ENCODE data around the gene MTF2.
"Not testable (repeated sequence)": the region's sequence is repeated elsewhere in the genome, so short reads cannot be mapped to it uniquely, and the experiment has no call there.

The MTF2 gene

GRCh38 chr1:93136445-93136844 lies 57.4 kb downstream of the MTF2 start:
- no peak for FAIRE-seq
- no peak for DNase-seq (ENCODE audit: extremely low spot score, insufficient read length, low read depth)

- no peak for DNase-seq (ENCODE audit: extremely low spot score, insufficient read length, low read depth)
- FAIRE-seq = no peak
These were observed 58.7 kb downstream of the MTF2 start for GRCh38 chr1:93137604-93138292.

GRCh38 chr1:93140106-93140505 lies 61.0 kb downstream of the MTF2 start:
- DNase-seq (ENCODE audit: extremely low spot score, insufficient read length, low read depth) (no peak), FAIRE-seq (no peak)

DNA sequence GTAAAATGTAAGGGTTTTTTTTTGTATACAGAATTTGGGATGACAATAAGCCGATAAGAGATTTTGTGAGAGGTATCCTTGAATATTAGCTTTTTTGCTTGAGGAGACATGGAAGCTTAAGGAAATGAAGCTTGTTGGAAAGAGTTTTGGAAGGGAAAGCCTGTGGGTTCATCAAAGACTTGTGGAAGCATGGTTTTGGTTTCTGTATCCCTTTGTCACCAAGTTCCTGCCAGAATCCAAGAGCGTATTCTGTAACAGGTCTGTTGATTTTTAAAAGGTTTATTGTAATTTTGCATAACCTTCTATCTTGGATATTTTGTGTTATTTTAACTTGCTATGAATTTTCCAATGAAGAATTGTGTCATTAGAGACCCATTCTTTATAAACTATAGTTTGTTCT lies 63.1 kb downstream of the MTF2 start:
- DNase-seq (ENCODE audit: extremely low spot score, insufficient read length, low read depth) (no peak), FAIRE-seq (no peak)

- no peak for DNase-seq (ENCODE audit: extremely low spot score, insufficient read length, low read depth)
- FAIRE-seq = no peak
These were observed 64.1 kb downstream of the MTF2 start for GRCh38 chr1:93143136-93143535.

DNA sequence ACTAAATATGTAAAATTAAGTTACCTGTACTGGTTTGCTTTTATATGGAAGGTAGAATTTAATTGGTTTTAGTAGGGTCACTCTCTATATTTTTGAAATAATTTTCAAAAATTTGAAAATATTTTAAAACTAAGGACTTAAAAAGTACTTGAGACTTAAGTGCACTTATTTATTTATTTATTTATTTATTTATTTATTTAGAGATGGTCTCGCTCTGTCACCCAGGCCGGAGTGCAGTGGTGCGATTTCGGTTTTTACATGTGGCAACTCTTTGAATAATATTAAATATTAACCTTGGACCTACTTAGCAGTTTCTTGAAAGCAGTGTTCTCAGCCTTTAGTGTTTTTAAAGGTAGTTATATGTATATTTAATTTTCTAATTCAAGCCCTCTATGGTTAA lies 64.7 kb downstream of the MTF2 start:
- no peak for FAIRE-seq
- DNase-seq (ENCODE audit: extremely low spot score, insufficient read length, low read depth) = no peak

GRCh38 chr1:93148001-93148400 lies 68.9 kb downstream of the MTF2 start:
- FAIRE-seq = no peak
- DNase-seq (ENCODE audit: extremely low spot score, insufficient read length, low read depth) = no peak

DNA sequence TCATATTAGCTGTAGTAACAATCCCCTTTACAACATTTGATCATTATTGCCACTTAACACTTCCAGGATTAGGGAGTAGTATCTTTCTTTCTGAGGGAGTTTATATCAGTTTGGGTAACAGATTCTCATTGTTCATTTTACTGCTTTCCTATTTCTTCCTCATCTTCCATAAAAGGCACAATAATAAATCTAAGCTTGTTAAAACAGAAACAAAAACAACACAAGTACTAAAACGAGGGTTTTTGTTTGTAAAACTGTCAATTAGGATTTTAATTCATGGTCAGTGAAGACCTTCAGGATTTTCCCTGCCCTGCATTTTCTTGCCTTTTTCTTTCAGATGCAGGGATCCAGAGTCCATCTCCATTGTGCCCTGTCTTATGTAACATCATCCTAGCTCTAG lies 71.6 kb downstream of the MTF2 start:
- FAIRE-seq (no peak), DNase-seq (ENCODE audit: extremely low spot score, insufficient read length, low read depth) (no peak)

DNA sequence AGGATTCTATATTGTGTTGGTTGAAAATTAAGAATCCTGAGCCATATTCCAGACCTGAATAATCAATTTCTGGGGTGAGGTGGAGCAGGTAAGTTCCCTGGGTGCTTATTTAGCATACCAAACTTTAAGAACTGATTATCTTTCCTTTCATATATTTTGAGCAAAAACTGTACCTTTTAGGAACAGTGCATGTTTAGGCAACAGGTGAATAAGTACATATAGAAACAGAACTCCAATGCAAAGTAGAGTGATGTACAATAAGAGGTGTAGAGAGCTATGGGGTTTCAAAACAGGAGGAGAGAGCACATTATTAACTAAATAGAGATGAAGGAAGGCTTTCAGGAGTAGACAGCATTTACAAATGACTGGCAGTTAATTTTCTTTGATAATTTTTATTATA lies 72.4 kb downstream of the MTF2 start:
- FAIRE-seq (no peak), DNase-seq (ENCODE audit: extremely low spot score, insufficient read length, low read depth) (no peak)

GRCh38 chr1:93152835-93153234 lies 73.8 kb downstream of the MTF2 start:
- FAIRE-seq (no peak), DNase-seq (ENCODE audit: extremely low spot score, insufficient read length, low read depth) (no peak)

DNA sequence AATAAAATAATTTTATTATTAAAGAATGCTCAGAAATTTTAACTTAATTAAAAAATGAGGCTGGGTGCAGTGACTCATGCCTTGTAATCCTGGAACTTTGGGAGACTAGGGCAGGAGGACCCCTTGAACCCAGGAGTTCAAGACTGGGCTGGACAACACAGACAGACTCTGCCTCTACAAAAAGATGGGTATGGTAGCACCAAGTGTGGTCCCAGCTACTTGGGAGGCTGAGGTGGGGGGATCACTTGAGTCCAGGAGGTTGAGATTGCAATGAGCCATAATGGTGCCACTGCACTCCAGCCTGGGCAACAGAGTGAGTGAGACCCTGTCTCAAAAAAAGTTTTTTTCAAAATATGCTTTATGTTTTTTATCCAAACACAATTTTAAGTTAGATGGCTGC lies 75.8 kb downstream of the MTF2 start:
- DNase-seq (ENCODE audit: extremely low spot score, insufficient read length, low read depth) (no peak), FAIRE-seq (no peak)

DNA sequence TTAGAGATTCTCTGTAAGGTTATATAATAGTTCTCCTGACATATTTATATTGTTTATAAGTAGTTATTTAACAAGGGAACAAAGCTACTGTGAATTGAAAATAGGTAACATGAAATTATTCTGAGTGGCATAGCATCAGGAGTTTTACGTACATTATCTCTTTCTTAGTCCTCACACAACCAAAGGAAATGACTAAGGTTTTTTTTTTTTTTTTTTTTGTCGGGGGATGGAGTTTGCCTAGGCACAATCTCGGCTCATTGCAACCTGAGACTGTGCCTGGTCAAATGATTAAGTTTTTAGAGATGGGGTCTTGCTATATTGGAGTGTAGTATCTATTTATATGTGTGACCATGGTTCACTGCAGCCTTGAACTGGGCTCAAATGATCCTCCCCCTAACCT lies 76.3 kb downstream of the MTF2 start:
- DNase-seq (ENCODE audit: extremely low spot score, insufficient read length, low read depth) (no peak), FAIRE-seq (no peak)

DNA sequence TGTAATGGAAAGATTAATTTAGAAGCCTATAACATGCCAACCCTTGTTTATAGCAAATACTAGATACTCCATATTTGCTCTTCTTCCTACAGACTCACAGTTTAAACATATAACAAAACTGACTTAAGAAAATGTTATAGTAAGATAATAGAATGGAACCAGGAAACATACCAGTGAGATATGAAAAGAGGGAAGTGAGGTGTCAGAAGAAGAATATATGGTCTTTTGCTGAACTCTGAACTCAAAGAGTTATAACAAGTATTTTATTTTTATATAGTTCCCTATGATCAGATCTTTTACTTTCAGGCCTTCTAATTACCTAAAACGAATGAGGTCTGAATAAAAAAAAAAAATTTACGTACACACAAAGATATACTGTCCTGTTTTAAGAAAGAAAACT lies 80.3 kb downstream of the MTF2 start:
- no peak for DNase-seq (ENCODE audit: extremely low spot score, insufficient read length, low read depth)
- FAIRE-seq = no peak

GRCh38 chr1:93163314-93163713 lies 84.2 kb downstream of the MTF2 start:
- not testable (repeated sequence) for FAIRE-seq; DNase-seq (ENCODE audit: extremely low spot score, insufficient read length, low read depth)

GRCh38 chr1:93164816-93165215 lies 85.7 kb downstream of the MTF2 start:
- no peak for DNase-seq (ENCODE audit: extremely low spot score, insufficient read length, low read depth)

DNA sequence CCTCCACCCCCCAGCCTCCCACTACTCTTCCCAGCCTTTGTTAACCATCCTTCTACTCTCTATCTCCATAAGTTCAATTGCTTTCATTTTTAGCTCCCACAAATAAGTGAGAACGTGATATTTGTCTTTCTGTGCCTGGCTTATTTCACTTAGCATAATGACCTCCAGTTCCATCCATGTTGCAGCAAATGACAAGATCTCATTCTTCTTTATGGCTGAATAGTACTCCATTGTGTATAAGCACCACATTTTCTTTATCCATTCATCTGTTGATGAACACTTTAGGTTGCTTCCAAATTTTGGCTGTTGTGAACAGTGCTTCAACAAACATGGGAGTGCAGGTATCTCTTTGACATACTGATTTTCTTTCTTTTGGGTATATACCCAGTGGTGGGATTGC lies 86.8 kb downstream of the MTF2 start:
- FAIRE-seq; DNase-seq (ENCODE audit: extremely low spot score, insufficient read length, low read depth): not testable (repeated sequence)

More at GRCh38 chr1:93164816-93165215, 85.7 kb downstream of the MTF2 start:
- no peak for FAIRE-seq

DNA sequence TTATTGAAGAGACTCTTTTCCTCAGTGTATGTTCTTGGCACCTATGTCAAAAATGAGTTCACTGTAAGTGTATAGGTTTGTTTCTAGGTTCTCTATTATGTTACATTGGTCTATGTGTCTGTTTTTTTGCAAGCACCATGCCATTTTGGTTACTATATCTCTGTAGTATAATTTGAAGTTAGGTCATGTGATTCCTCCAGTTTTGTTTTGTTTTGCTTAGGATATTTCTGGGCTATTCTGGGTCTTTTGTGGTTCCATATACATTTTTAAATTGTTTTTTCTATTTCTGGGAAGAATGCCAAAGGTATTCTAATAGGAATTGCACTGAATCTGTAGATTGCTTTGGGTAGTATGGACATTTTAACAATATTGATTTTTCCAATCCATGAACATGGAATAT lies 87.9 kb downstream of the MTF2 start:
- no peak for FAIRE-seq
- DNase-seq (ENCODE audit: extremely low spot score, insufficient read length, low read depth) = no peak

DNA sequence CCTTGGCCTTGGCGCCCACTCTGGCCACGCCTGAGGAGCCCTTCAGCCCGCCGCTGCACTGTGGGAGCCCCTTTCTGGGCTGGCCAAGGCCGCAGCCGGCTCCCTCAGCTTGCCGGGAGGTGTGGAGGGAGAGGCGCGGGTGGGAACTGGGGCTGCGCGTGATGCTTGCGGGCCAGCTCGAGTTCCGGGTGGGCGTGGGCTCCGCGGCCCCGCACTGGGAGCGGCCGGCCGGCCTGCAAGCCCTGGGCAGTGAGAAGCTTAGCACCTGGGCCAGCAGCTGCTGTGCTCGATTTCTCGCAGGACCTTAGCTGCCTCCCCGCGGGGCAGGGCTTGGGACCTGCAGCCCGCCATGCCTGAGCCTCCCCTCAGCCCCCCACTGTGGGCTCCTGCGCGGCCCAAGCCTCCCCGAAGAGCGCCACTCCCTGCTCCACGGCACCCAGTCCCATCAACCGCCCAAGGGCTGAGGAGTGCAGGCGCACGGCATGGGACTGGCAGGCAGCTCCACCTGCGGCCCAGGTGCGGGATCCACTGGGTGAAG lies 91.1 kb downstream of the MTF2 start:
- not testable (repeated sequence) for DNase-seq (ENCODE audit: extremely low spot score, insufficient read length, low read depth); FAIRE-seq

DNA sequence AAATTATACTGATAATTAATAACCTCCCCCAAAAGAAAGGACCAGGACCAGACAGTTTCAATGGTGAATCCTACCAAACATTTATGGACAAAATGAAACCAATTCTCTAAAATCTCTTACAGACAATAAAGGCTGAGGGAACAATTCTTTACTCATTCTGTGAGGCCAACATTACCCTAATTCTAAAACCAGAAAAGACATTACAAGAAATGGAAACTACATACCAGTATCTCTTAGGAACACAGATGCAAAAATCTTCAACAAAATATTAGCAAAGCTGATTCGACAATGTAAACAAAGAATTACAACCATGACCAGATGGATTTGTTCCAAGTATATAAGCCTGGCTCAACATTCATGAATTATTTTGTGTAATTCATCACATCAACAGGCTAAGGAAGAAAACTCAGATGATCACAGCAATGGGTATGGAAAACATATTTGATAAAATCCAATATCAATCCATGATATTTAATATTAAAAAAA lies 92.5 kb downstream of the MTF2 start:
- no peak for DNase-seq (ENCODE audit: extremely low spot score, insufficient read length, low read depth)
- FAIRE-seq = no peak

DNA sequence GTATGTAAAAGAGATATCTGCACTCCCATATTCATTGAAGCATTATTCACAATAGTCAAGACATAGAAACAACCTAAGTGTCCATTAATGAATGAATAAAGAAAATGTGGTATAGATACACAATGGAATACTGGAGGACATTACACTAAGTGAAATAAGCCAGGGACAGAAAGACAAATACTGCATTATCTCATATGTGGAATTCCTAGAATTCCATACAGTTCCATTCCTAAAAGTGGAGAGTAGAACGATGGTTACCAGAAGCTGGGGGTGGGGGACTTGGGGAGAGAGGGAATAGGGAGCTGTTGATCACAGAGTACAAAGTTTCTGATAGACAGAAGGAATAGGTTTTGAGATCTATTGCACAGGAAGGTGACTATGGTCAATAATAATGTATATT lies 93.7 kb downstream of the MTF2 start:
- DNase-seq (ENCODE audit: extremely low spot score, insufficient read length, low read depth) (no peak), FAIRE-seq (no peak)

- not testable (repeated sequence) for FAIRE-seq; DNase-seq (ENCODE audit: extremely low spot score, insufficient read length, low read depth)
These were observed 95.6 kb downstream of the MTF2 start for GRCh38 chr1:93174638-93175037.

DNA sequence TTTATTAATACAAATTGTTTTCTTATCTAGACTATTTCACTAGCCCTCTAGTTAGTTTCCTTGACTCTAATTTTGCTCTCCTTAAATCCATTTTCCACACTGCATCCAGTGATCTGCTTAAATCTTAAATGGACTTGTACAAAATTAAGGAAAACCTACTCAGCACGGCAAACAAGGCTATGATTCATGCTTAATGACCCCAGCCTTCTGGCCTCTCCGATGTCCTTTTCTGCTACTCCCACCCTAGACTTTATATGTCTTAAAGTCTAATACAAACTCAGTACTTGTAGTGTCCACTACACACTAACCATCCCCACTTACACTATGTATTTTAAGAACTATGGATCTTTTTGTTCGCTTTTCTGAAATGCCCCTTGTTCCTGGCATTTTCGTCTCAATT lies 98.9 kb downstream of the MTF2 start:
- FAIRE-seq = no peak

More for the DNA sequence above, 98.9 kb downstream of the MTF2 start:
- no peak for DNase-seq (ENCODE audit: extremely low spot score, insufficient read length, low read depth)
